Measurements from ENCODE around the gene SLK. TPM values are rescaled to one million over a fixed set of nuclear protein-coding genes. Genes with fewer than 3 reads are reported as not detected.

The SLK gene
- total RNA-seq, 1 donor from 2014 or later = 30.3 TPM

DNA sequence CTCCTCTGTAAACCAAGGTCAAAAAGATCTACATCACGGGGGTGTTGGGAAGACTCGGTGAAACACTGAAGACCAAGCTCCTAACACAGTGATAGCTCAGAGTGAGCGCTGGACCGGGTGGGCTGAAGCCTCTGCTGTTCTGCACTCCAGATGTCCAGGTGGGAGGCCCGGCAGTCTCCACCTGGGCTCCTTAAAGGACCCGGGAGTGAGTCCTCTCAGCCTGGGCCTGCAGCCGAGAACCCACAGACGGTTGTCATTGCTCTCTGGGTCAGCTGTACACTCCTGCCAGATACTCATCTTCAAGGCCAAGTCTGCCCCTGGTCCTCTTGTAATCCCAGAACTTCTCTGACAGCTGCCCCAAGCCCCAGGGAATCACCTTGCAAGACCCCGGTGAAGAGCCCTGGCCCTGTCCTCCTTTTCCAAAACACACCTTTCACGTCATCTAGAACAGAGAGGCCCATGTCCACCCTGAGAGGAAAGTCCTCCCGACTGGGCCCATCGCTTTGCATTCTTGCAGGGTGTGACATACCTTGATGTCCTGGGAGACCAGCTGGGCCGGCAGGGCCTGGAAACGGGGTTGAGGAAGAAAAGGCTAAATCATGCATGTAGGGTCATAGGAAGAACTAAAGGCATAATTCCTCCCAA, 75.1 kb downstream of the SLK start:
- H3K4me3 ChIP-seq (ENCODE audit: low read length in 3 of 3) = no peak overlapping the region
- no peak overlapping the region for H3K9ac ChIP-seq (ENCODE audit: low read depth in 1 of 3, low read length in 3 of 3)
- no peak overlapping the region for H3K27ac ChIP-seq (ENCODE audit: low read depth, low read length)
- H3K4me1 ChIP-seq (ENCODE audit: control insufficient read depth in 3 of 3, insufficient read depth in 3 of 3, low read length in 3 of 3) = no peaks in the 10 kb centered on the region
- H3K36me3 ChIP-seq (ENCODE audit: control insufficient read depth in 3 of 3, insufficient read depth in 3 of 3, low read length in 3 of 3) = no peaks in the 10 kb centered on the region
- H3K27me3 ChIP-seq (ENCODE audit: control insufficient read depth in 3 of 3, insufficient read depth in 3 of 3, low read length in 3 of 3) = no peaks in the 10 kb centered on the region
- no peaks in the 10 kb centered on the region for H3K9me3 ChIP-seq (ENCODE audit: control insufficient read depth in 3 of 3, low read length in 3 of 3)

GRCh38 chr10:104043185-104043830, 76.4 kb downstream of the SLK start:
- Histone ChIP-seq H3K36me3 (ENCODE audit: control insufficient read depth in 3 of 3, insufficient read depth in 3 of 3, low read length in 3 of 3) (no peaks in the 10 kb centered on the region), H3K4me1 (ENCODE audit: control insufficient read depth in 3 of 3, insufficient read depth in 3 of 3, low read length in 3 of 3) (no peaks in the 10 kb centered on the region), H3K4me3 (ENCODE audit: low read length in 3 of 3) (no peak overlapping the region), H3K9me3 (ENCODE audit: control insufficient read depth in 3 of 3, low read length in 3 of 3) (no peaks in the 10 kb centered on the region), H3K27me3 (ENCODE audit: control insufficient read depth in 3 of 3, insufficient read depth in 3 of 3, low read length in 3 of 3) (no peaks in the 10 kb centered on the region), H3K27ac (ENCODE audit: low read depth, low read length) (no peak overlapping the region), H3K9ac (ENCODE audit: low read depth in 1 of 3, low read length in 3 of 3) (no peak overlapping the region)

- Histone ChIP-seq H3K4me1 (ENCODE audit: control insufficient read depth in 3 of 3, insufficient read depth in 3 of 3, low read length in 3 of 3) (no peaks in the 10 kb centered on the region), H3K4me3 (ENCODE audit: low read length in 3 of 3) (no peak overlapping the region), H3K9me3 (ENCODE audit: control insufficient read depth in 3 of 3, low read length in 3 of 3) (no peaks in the 10 kb centered on the region), H3K9ac (ENCODE audit: low read depth in 1 of 3, low read length in 3 of 3) (no peak overlapping the region), H3K27me3 (ENCODE audit: control insufficient read depth in 3 of 3, insufficient read depth in 3 of 3, low read length in 3 of 3) (peaks cover 0 to under 1% (median 0%) of the 10 kb centered on the region in 3 donors), H3K27ac (ENCODE audit: low read depth, low read length) (no peak overlapping the region), H3K36me3 (ENCODE audit: control insufficient read depth in 3 of 3, insufficient read depth in 3 of 3, low read length in 3 of 3) (no peaks in the 10 kb centered on the region)
Measured at GRCh38 chr10:104043854-104044253, 76.9 kb downstream of the SLK start.

- Histone ChIP-seq H3K9me3 (ENCODE audit: control insufficient read depth in 3 of 3, low read length in 3 of 3) (no peaks in the 10 kb centered on the region), H3K27me3 (ENCODE audit: control insufficient read depth in 3 of 3, insufficient read depth in 3 of 3, low read length in 3 of 3) (peaks cover 0 to 5% (median 4%) of the 10 kb centered on the region in 3 donors), H3K9ac (ENCODE audit: low read depth in 1 of 3, low read length in 3 of 3) (no peak overlapping the region), H3K4me3 (ENCODE audit: low read length in 3 of 3) (no peak overlapping the region), H3K36me3 (ENCODE audit: control insufficient read depth in 3 of 3, insufficient read depth in 3 of 3, low read length in 3 of 3) (no peaks in the 10 kb centered on the region), H3K27ac (ENCODE audit: low read depth, low read length) (no peak overlapping the region), H3K4me1 (ENCODE audit: control insufficient read depth in 3 of 3, insufficient read depth in 3 of 3, low read length in 3 of 3) (no peaks in the 10 kb centered on the region)
Measured at GRCh38 chr10:104045151-104046089, 78.5 kb downstream of the SLK start.

DNA sequence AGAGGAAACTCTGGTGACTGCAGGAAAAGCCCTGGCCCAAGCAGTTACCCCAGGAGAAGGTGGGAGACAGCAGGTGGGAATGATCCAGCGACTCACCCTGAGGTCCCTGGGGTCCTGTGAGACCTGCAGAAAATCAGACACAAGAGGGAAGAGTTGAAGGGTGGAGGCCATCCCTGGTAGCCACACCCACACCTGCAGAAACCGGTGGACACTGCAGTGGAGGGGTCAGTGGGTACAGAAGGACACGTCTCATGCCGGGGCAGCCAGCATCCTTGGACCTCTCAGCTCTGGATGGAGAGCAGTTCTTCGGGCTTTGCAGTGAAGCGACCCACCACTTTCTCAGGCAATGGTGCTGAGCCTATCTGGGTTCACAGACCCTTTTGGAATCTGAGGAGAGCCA, 79.7 kb downstream of the SLK start:
- Histone ChIP-seq H3K9ac (ENCODE audit: low read depth in 1 of 3, low read length in 3 of 3) (no peak overlapping the region), H3K9me3 (ENCODE audit: control insufficient read depth in 3 of 3, low read length in 3 of 3) (no peaks in the 10 kb centered on the region), H3K27ac (ENCODE audit: low read depth, low read length) (no peak overlapping the region), H3K4me3 (ENCODE audit: low read length in 3 of 3) (no peak overlapping the region), H3K27me3 (ENCODE audit: control insufficient read depth in 3 of 3, insufficient read depth in 3 of 3, low read length in 3 of 3) (peaks cover 0 to 5% (median 4%) of the 10 kb centered on the region in 3 donors), H3K36me3 (ENCODE audit: control insufficient read depth in 3 of 3, insufficient read depth in 3 of 3, low read length in 3 of 3) (no peaks in the 10 kb centered on the region), H3K4me1 (ENCODE audit: control insufficient read depth in 3 of 3, insufficient read depth in 3 of 3, low read length in 3 of 3) (no peaks in the 10 kb centered on the region)

- Histone ChIP-seq H3K36me3 (ENCODE audit: control insufficient read depth in 3 of 3, insufficient read depth in 3 of 3, low read length in 3 of 3) (no peaks in the 10 kb centered on the region), H3K9ac (ENCODE audit: low read depth in 1 of 3, low read length in 3 of 3) (no peak overlapping the region), H3K4me1 (ENCODE audit: control insufficient read depth in 3 of 3, insufficient read depth in 3 of 3, low read length in 3 of 3) (no peaks in the 10 kb centered on the region), H3K4me3 (ENCODE audit: low read length in 3 of 3) (no peak overlapping the region), H3K27me3 (ENCODE audit: control insufficient read depth in 3 of 3, insufficient read depth in 3 of 3, low read length in 3 of 3) (peaks cover 0 to 5% (median 4%) of the 10 kb centered on the region in 3 donors), H3K9me3 (ENCODE audit: control insufficient read depth in 3 of 3, low read length in 3 of 3) (no peaks in the 10 kb centered on the region), H3K27ac (ENCODE audit: low read depth, low read length) (no peak overlapping the region)
Measured at GRCh38 chr10:104049504-104050250, 82.7 kb downstream of the SLK start.

- Histone ChIP-seq H3K4me1 (ENCODE audit: control insufficient read depth in 3 of 3, insufficient read depth in 3 of 3, low read length in 3 of 3) (no peaks in the 10 kb centered on the region), H3K9me3 (ENCODE audit: control insufficient read depth in 3 of 3, low read length in 3 of 3) (no peaks in the 10 kb centered on the region), H3K4me3 (ENCODE audit: low read length in 3 of 3) (no peak overlapping the region), H3K9ac (ENCODE audit: low read depth in 1 of 3, low read length in 3 of 3) (no peak overlapping the region), H3K36me3 (ENCODE audit: control insufficient read depth in 3 of 3, insufficient read depth in 3 of 3, low read length in 3 of 3) (no peaks in the 10 kb centered on the region), H3K27me3 (ENCODE audit: control insufficient read depth in 3 of 3, insufficient read depth in 3 of 3, low read length in 3 of 3) (peaks cover 0 to 5% (median 4%) of the 10 kb centered on the region in 3 donors), H3K27ac (ENCODE audit: low read depth, low read length) (no peak overlapping the region)
Measured at GRCh38 chr10:104052431-104052830, 85.5 kb downstream of the SLK start.

- no peak overlapping the region for H3K27ac ChIP-seq (ENCODE audit: low read depth, low read length)
- H3K4me3 ChIP-seq (ENCODE audit: low read length in 3 of 3) = no peak overlapping the region
- H3K27me3 ChIP-seq (ENCODE audit: control insufficient read depth in 3 of 3, insufficient read depth in 3 of 3, low read length in 3 of 3) = peaks cover 0 to 5% (median 4%) of the 10 kb centered on the region in 3 donors
- H3K4me1 ChIP-seq (ENCODE audit: control insufficient read depth in 3 of 3, insufficient read depth in 3 of 3, low read length in 3 of 3) = no peaks in the 10 kb centered on the region
- no peak overlapping the region for H3K9ac ChIP-seq (ENCODE audit: low read depth in 1 of 3, low read length in 3 of 3)
- no peaks in the 10 kb centered on the region for H3K36me3 ChIP-seq (ENCODE audit: control insufficient read depth in 3 of 3, insufficient read depth in 3 of 3, low read length in 3 of 3)
- H3K9me3 ChIP-seq (ENCODE audit: control insufficient read depth in 3 of 3, low read length in 3 of 3) = no peaks in the 10 kb centered on the region
Measured at GRCh38 chr10:104053201-104053600, 86.3 kb downstream of the SLK start.

GRCh38 chr10:104054430-104054829, 87.5 kb downstream of the SLK start:
- Histone ChIP-seq H3K27me3 (ENCODE audit: control insufficient read depth in 3 of 3, insufficient read depth in 3 of 3, low read length in 3 of 3) (peaks cover 0 to 4% (median 2%) of the 10 kb centered on the region in 3 donors), H3K4me3 (ENCODE audit: low read length in 3 of 3) (no peak overlapping the region), H3K36me3 (ENCODE audit: control insufficient read depth in 3 of 3, insufficient read depth in 3 of 3, low read length in 3 of 3) (no peaks in the 10 kb centered on the region), H3K4me1 (ENCODE audit: control insufficient read depth in 3 of 3, insufficient read depth in 3 of 3, low read length in 3 of 3) (no peaks in the 10 kb centered on the region), H3K9ac (ENCODE audit: low read depth in 1 of 3, low read length in 3 of 3) (no peak overlapping the region), H3K9me3 (ENCODE audit: control insufficient read depth in 3 of 3, low read length in 3 of 3) (no peaks in the 10 kb centered on the region), H3K27ac (ENCODE audit: low read depth, low read length) (no peak overlapping the region)
